ENCODE measurements around the gene SCNN1B.

Gene SCNN1B

DNA sequence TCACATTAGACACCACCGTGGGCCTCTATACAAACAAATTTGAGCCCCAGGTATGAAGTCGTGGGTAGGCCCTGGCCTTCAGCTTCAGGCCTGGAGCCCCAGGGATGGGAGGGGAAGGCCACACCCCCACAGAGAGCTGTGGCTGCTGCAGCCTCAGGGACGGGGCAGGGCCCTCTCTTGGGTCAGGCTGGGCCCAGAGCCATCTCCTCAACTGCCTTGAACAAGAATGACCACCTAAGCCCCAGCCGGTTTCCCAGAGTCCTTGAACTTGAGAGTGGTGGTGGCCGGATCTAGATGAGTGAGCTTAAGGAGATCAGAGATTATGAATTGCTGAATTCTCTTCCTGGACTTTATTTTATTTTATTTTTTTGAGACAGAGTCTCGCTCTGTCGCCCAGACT, 18.6 kb downstream of the SCNN1B start:
- no peak for DNase-seq (ENCODE audit: low spot score)

DNA sequence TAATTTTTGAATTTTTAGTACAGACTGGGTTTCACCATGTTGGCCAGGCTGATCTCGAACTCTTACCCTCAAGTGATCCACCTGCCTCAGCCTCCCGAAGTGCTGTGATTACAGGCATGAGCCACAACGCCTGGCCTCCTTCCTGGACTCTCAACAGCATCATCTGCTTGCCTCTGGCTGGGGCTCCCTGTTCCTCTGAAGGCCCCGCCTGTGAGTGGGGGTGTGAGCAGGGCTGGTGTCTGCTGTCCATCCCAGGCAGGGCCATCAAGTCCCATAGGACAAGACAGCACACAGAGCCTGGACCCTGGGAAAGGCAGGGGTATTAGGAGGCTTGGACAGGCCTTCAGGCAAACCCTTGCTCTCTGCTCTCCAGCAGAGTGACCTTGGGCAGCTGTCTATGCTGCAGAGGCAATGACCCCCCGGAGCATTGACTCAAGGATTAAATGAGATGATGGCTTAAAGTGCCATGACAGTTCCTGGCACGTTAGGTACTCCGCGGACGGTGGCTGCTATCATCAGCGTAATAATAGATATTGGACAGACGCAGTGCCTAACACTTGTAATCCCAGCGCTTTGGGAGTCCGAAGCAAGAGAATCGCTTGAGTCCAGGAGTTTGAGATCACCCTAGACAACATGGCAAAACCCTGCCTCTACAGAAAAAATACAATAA, 19.2 kb downstream of the SCNN1B start:
- DNase-seq (ENCODE audit: low spot score): no peak

GRCh38 chr16:23323224-23324030, 21.3 kb downstream of the SCNN1B start:
- DNase-seq (ENCODE audit: low spot score): no peak

- DNase-seq (ENCODE audit: low spot score): no peak
These were observed 22.6 kb downstream of the SCNN1B start for GRCh38 chr16:23324727-23325126.

GRCh38 chr16:23327836-23328235, 25.7 kb downstream of the SCNN1B start:
- DNase-seq (ENCODE audit: low spot score): no peak

GRCh38 chr16:23330161-23330560, 28.1 kb downstream of the SCNN1B start:
- no peak for DNase-seq (ENCODE audit: low spot score)

- no peak for DNase-seq (ENCODE audit: low spot score)
These were observed 28.6 kb downstream of the SCNN1B start for GRCh38 chr16:23330583-23331249.

DNA sequence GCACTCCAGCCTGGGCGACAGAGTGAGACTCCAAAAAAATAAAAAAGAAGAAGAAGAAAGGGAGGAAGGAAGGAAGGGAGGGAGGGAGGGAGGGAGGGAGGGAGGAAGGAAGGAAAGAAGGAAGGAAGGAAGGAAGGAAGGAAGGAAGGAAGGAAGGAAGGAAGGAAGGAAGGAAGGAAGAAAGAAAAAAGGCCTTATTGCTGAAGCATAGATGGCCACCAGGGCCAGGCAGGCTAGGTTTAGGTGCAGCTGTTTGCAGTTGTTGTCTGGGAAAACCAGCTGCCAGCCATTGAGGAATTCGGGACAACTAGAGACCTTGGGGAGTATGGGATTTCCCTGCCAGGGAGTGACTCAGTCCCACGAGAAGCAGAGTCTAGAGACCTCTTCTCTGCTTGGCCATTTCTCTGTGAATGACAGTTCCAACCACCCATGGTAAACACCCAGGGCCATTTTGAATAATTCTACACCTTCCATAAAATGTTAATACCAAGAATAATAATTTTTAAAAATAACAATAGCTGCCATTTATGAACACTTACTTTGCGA, 31.0 kb downstream of the SCNN1B start:
- no peak for DNase-seq (ENCODE audit: low spot score)

DNA sequence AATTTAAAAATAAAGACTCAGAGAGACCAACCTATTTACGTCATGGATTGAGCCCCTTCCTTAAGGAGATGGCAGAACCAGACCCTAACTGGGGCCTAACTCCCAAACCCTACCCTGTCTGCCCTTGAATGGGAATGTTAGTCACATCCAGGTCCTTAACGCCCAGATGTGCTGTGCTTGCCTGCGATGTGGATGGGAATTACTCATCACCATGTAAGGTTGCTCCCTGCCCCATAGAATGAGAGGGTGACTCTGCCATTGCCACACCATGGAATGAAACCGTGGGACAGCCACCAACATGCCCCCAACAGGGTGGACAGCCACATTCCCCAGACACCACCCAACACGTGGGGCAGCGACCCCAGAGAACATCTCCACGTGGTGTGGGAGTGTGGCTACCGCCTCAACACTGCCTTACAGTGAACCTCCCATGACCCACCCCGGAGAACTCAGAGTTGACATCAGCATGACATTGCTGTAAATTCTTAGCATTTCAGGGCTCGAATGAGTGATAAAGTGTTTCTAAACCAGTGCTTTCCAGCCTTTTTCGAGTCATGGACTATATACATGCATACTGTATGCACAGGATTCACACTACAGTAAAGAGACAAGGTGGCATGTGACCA, 31.8 kb downstream of the SCNN1B start:
- DNase-seq (ENCODE audit: low spot score): no peak

GRCh38 chr16:23334457-23334853, 32.4 kb downstream of the SCNN1B start:
- no peak for DNase-seq (ENCODE audit: low spot score)

DNA sequence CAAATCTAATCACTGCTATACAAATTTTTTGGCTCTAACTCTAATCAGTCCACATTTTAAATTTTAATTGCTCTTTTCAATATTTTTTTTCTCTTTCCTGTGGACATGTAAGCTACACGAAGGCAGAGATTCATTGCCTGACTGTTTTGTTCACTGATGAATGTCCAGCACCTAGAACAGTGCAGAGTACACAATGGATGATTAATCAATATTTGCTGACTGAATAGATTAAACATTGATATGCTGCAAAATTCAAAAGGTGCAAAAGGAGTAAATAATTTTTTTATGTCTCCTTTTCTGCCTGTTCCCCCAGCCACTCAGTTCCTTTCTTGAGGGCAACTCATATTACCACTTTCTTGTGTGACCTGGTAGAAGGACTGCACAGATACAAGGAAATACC, 32.8 kb downstream of the SCNN1B start:
- no peak for DNase-seq (ENCODE audit: low spot score)

DNA sequence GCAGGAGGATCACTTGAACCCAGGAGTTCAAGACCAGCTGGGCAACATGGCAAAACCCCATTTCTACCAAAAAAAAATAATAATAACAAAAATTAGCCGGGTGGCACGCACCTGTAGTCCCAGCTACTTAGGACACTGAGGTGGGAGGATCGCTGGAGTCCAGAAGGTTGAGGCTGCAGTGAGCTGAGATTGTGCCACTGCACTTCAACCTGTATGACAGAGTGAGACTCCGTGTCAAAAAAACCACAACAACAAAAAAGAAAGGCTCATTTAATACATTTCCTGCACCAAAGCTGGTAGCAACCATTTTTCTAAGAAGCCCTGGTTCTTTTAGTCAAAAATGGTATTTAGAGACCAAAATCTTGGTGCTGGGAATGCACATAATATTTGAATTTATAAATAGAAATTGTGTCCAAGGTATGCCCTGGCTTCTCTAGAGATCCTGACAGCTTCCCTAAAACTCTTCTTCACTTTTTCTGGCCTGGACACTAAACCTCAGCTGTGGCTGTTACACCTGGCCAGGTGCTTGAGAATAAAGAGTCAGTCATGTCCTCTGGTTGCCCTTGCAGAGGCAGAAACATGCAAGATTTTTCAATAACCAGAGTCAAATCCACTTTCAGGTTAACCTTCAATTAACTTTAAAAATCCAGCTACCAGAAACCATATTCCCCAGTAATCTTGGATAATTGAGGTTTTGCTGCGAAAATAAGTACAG, 35.9 kb downstream of the SCNN1B start:
- no peak for DNase-seq (ENCODE audit: low spot score)

- DNase-seq (ENCODE audit: low spot score): no peak
These were observed 37.7 kb downstream of the SCNN1B start for GRCh38 chr16:23339787-23340186.

DNA sequence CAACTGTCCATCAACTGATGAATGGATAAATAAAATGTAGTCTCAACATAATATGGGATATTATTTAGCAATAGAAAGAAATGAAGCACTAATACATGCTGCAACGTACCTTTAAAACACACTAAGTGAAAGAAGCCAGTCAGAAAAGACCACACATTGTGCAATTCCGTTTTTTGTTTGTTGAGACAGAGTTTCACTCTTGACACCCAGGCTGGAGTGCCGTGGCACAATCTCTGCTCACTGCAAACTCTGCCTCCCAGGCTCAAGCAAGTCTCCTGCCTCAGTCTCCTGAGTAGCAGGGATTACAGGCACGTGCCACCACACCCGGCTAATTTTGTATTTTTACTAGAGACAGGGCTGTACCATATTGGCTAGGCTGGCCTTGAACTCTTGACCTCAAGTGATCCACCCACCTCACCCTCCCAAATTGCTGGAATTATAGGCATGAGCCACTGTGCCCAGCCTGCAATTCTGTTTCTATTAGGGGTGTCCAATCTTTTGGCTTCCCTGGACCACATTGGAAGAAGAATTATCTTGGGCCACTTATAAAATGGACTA, 40.1 kb downstream of the SCNN1B start:
- DNase-seq (ENCODE audit: low spot score): no peak

DNA sequence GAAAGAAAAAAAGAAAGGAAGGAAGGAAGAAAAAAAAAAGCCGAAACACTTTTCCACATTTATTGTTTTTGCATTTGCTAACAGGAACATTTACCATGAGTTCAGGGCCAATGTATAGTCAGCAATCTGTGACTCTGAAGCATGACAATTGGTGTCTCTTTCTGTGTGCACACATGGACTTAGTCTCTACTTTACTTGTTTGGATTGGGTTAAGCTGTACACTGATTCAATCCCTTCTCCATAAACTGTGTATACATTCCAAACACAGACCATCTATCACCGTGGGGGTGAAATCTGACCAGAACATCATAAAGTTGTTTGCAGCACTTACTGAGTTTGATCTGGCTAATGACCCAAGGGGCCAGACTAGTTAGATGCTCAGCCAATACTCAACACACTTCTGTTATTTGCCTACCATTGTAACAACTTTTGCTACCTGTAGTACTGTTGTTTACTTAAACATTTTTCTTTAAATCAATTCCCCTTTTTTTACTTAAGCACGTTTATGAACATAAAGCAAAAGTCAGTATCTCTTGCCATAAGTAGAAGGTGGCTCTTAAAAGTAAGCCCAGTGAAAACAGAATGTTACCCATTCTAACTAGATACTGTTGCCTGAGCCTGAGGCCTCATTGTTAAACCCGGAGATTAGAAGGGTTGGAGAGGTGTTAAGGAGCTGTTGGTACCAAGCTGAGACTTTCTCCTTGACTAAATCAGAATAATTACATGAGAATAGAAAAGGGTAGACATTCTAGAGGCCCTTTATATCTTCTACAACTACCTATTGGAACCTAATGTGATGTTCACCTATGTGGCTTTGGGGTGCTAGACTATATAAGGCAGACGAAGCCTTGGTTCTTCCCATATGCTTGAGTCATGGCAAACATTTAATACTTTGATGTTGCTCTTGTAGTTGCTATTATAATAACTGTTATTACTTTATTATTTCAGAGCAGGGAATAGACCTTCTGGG, 41.8 kb downstream of the SCNN1B start:
- no peak for DNase-seq (ENCODE audit: low spot score)

GRCh38 chr16:23345237-23345636, 43.1 kb downstream of the SCNN1B start:
- no peak for DNase-seq (ENCODE audit: low spot score)

GRCh38 chr16:23348579-23349469, 46.7 kb downstream of the SCNN1B start:
- DNase-seq (ENCODE audit: low spot score): no peak

- DNase-seq (ENCODE audit: low spot score): no peak
These were observed 49.3 kb downstream of the SCNN1B start for GRCh38 chr16:23351360-23351759.

DNA sequence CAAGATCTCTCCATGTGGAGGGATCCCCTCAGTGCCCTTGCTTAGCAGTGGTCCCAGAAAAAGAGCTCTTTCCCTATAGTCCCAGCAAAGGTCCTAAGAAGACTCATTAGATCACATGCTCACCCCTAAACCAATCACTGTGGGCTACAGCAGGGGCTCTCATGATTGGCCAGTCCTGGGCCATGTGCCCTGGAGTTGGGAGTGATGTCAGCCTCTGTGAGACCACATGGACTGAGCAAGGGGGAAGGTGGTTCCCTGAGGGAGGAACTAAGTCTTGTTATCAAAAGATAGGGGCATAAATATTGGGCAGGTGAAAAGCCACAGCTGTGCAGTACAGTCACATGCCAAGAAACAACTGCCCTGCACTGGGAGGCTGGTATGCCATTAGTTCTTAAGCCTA, 51.3 kb downstream of the SCNN1B start:
- DNase-seq (ENCODE audit: low spot score): no peak

Data from SK-N-DZ (cell line).